Hippocampal formation (tissue), 2 donors: ENCODE results near the gene HES5.

ENCODE experiments used
- DNase-seq, 2 donors: peaks; one replicate each; lab custom pipeline; 2025; lab: John Stamatoyannopoulos, UW

Gene HES5

DNA sequence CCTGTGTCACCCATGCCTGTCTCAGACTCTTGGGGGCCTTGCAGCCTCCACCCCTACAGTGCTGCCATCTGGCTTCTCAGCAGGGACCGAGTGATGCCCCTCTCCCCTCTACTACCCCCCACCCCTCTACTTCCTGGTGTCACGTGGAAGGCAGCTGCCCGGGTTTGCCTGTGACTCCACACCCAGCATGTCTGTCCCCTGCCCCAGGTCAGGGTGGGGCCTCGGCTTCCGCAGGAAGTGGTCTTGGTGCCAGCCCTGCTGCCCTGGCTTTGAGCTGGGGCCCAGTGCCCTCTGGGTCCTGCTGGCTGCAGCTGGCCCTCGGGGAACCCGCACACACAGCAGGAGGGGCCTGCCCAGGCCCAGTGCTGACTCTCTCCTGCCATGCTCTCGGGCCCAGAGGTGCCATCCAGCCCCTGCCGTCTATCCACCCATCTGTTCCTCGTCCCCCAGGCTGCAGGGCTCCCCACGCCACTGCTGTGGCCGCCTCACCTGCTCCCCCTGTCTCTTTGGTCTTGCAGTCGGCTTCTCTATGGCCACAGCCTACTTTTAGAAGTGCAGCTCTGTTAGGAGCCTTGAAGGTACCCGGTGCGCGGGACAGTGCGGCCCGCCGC lies 30.0 kb downstream of the HES5 start:
- no peak for DNase-seq

DNA sequence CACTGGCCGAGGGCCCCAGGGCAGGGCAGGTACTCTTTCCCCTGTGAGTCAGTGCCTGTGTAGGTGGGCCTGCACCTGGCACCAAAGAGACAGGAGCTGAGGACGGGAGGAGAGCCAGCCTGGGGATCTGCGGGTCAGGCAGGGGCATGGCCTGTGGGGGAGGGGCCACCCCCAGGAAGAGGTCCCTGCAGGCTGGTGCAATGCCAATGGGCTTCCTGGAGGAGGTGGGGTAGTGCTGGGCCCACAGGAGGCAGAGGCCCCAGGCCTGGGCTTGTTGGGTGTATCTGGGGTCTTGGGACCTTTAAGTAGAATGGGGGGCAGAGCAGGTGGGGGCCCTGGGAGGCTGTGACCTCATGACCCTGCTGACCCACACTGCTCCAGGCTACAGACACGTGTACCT lies 30.8 kb downstream of the HES5 start:
- DNase-seq, result no peak

DNA sequence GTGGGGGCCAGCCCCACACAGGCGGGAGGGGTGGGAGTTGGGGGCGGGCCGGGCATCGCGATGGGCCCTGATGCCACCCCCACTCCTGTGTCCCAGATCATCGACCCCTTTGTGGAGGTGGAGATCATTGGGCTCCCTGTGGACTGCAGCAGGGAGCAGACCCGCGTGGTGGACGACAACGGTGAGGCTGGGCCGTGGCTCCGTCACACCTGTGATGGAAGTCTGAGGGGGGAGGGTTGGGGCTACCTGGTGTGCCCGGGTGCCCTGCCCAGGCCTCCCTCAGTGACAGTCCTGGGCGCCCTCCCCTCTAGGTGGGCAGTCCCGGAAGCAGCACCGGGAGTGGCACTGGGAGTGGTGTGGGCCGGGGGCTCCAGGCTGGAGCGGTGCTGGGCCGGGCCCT lies 31.4 kb downstream of the HES5 start:
- no peak for DNase-seq

DNA sequence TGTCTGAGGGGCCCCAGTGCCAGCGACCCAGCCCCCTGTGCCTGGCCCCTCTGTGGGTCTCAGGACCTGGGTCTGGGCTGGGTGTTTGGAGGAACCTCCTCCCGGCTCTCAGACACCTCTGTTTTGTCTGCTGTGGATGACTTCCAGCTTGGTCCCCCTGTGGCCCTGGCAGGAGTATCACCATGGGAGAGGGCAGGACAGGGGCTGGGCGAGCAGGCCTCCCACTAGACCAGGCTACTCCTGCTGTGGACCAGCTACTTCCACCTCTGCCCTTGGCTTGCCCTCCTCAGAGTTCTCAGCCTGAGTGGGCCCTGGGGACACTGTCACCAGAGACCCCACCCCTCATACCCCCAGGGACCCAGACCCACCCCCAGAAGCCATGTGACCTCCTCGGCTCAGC lies 32.2 kb downstream of the HES5 start:
- DNase-seq, result no peak

DNA sequence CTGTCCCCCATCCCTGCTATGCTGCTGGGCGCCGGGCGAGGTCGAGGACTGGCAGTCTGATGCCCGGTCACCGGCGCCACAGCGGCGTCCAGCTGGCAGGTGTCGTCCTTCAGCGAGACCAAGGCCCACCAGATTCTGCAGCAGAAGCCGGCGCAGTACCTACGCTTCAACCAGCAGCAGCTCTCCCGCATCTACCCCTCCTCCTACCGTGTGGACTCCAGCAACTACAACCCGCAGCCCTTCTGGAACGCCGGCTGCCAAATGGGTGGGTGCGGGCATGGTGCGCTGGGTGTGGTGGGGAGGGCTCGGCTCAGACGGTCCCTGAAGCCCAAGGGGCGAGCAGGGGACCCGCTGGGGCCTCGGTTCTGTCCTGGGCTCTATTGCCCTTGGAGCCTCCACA lies 33.3 kb downstream of the HES5 start:
- DNase-seq, result no peak

DNA sequence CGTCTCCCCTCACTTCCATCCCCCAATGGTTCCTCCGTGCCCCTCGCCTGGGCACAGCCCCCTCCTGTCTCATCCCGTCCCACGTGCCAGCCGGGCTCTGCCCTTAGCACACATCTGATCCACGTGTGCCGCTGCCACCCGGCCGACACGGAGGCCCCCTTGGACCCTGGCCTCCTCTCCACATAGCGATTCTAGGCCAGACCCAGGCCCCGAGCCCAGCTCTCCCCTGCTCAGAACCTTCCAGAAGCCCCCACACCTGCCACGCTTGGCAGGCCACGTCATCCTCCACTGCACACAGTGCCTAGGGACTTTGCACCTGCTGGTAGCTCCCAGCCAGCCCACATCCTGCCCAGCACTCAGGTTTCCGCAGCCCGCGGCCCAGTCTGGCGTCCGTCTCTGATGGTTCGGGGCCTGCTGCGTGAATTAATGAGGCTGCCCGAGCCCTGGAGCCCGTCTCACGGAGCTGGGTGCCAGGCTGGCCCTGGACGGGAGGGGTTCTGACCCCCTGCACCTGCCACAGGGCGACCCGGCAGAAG lies 33.9 kb downstream of the HES5 start:
- no peak for DNase-seq

- no peak for DNase-seq
Observed at GRCh38 chr1:2495546-2495945, 34.5 kb downstream of the HES5 start.

DNA sequence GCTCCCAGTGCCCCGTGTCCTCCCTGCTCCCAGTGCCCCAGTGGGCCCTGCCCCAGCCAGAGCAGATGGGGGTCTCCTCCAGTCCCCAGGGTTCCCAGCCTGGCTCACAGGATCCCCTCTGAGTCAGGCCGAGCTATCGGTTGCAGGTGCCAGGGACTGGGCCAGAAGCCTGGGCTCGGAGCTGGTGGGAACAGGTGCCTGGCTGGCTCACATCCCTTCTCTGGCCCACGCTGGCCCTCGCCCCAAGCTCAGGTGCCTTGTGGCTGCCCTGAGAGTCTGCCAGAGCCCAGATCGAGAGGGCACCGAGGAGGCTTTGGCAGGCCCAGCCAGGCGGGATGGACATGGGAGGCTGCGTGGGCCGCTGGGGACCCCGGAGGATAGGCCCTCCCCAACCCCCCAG lies 35.0 kb downstream of the HES5 start:
- no peak for DNase-seq

DNA sequence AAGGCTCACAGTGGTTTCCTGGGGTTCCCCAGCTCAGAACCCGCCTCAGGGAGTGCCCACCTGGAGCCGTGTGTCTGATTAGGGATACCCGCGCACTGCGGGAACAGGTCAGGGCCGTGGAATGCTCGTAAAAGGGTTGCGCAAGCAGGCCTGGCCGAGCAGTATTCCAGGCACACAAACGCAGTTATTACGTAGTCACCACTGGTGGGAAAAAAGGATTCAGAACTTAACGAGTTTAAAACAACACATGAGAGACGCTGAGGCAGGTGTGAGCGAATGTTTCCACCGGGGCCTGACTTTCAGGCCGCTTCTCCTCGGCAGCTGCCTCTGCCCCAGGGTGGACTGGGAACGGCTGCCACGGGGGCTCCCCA lies 35.8 kb downstream of the HES5 start:
- DNase-seq, result no peak

DNA sequence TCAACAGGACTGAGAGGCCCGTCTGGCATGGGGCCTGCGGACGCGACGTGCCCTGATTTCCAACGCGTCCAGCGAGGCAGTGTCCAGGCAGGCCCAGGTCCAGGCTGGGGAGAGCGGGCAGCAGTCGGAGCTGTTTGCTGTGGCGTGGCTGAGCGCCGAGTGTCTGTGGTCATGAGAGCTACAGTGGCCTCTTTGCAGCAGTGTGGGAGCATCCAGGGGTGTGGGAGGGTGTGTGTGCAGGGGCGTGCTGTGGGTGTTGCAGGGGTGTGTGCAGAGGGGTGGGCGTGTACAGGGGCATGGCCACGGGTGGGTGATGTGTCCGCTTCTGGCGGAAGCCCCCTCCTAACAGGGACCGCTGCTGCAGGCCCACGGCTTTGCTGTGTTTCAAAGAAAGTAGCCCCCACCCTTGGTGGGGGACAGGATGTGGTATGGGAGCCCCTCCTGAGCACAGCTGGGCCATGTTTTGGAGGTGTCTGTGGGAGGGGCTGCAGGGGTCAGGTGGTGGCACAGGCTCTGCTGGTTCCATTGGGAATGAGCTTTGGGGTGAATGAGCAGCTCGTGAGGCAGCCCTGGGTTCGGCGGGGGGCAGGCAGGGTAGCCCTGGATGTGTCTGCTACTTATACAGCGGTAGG lies 36.3 kb downstream of the HES5 start:
- DNase-seq, result peak; percentile 73 to 89

- no peak for DNase-seq
Observed at GRCh38 chr1:2493218-2493617, 36.8 kb downstream of the HES5 start.

GRCh38 chr1:2492091-2492490 lies 38.0 kb downstream of the HES5 start:
- DNase-seq, result no peak

- no peak for DNase-seq
Observed at GRCh38 chr1:2489615-2490014, 40.4 kb downstream of the HES5 start.

DNA sequence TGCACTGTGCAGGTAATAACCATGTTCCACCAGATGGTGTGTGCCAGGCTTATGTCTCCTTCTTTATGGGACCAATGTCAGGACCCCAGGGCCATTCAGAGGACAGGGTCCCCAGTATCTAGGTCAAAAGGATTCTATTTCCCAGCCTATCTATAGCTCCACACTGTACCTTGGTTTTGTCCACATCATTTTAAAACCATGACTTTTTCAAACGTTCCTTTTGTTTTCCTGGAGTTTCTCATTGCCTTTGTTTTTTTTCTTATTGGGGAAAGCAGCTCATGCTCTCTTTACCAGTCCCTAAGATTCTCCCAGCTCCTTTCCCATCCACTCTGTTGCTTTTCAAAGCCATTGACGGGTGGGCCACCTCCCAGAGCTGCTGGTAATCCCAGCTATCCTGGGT lies 41.4 kb downstream of the HES5 start:
- no peak for DNase-seq

- DNase-seq, result no peak
Observed at GRCh38 chr1:2486558-2486957, 43.5 kb downstream of the HES5 start.

GRCh38 chr1:2486041-2486440 lies 44.0 kb downstream of the HES5 start:
- DNase-seq, result no peak

GRCh38 chr1:2483970-2484369 lies 46.1 kb downstream of the HES5 start:
- DNase-seq, result no peak

- no peak for DNase-seq
Observed at GRCh38 chr1:2483026-2483425, 47.0 kb downstream of the HES5 start.

- no peak for DNase-seq
Observed at GRCh38 chr1:2482588-2482987, 47.5 kb downstream of the HES5 start.

GRCh38 chr1:2481885-2482284 lies 48.2 kb downstream of the HES5 start:
- no peak for DNase-seq

DNA sequence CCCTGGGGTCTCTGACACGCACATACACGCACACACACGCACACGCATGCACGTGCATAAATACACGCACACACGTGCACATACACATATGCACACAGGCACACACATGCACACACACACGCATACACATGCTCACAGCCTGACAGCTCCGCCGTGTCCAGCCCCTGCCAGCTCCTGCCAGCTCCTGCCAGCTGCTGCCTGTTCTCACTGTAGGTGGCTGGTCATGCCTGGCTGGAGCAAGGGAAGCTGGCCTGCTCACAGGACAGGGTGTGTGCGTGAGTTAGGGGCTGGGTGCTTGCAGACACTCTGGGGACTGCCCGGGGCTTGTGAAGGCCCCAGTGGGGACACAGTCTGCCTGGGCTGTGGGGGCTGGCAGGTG lies 49.1 kb downstream of the HES5 start:
- no peak for DNase-seq

GRCh38 chr1:2480236-2480985 lies 49.7 kb downstream of the HES5 start:
- no peak for DNase-seq

- no peak for DNase-seq
Observed at GRCh38 chr1:2479618-2480017, 50.4 kb downstream of the HES5 start.
